Lung (tissue), 12 donors: ENCODE results near the gene ADORA2B. TPM values are rescaled to one million over a fixed set of nuclear protein-coding genes. Genes with fewer than 3 reads are reported as not detected.

ENCODE experiments used
- ATAC-seq: fragments of 200-7000 bp; cut with Tn5 transposase; one replicate; pipeline ENCODE4 v1.9.1; 2020; ENCODE audit warnings: moderate number of reproducible peaks; ENCODE audit not compliant: insufficient read depth, low FRiP score
- DNase-seq, 3 donors: peaks; one replicate each; pipeline ENCODE4 v3.0.0-alpha.2; 2013 to 2017
- H3K27ac ChIP-seq, 2 donors: one replicate each; pipeline ENCODE4 v1.5.1; 2013; ENCODE audit warnings: mild to moderate bottlenecking in 2 of 2, moderate library complexity in 2 of 2, control low read depth in 1 of 2, inconsistent platforms in 1 of 2, low read depth in 1 of 2, low read length in 1 of 2
- H3K27me3 ChIP-seq, 3 donors: one replicate each; pipeline ENCODE4 v1.5.1; 2013; ENCODE audit warnings: low read length in 2 of 3; ENCODE audit not compliant: control insufficient read depth in 3 of 3, insufficient read depth in 3 of 3
- H3K36me3 ChIP-seq, 4 donors: one replicate each; pipeline ENCODE4 v1.5.1; 2013; ENCODE audit warnings: low read length in 4 of 4, mild to moderate bottlenecking in 1 of 4, moderate library complexity in 1 of 4; ENCODE audit not compliant: control insufficient read depth in 4 of 4, insufficient read depth in 4 of 4
- H3K4me1 ChIP-seq, 5 donors: one replicate each; pipeline ENCODE4 v1.5.1; 2013; ENCODE audit warnings: low read length in 5 of 5, mild to moderate bottlenecking in 2 of 5, moderate library complexity in 1 of 5; ENCODE audit not compliant: control insufficient read depth in 5 of 5, insufficient read depth in 5 of 5
- H3K4me3 ChIP-seq: one replicate; pipeline ENCODE4 v1.5.1; 2013; ENCODE audit warnings: mild to moderate bottlenecking, control low read depth, moderate library complexity
- H3K9ac ChIP-seq, 2 donors: one replicate each; pipeline ENCODE4 v1.5.1; 2013; ENCODE audit warnings: low read length in 2 of 2, control low read depth in 1 of 2; ENCODE audit not compliant: insufficient read depth in 1 of 2
- H3K9me3 ChIP-seq, 4 donors: one replicate each; pipeline ENCODE4 v1.5.1; 2013; ENCODE audit warnings: low read length in 3 of 4, mild to moderate bottlenecking in 1 of 4, moderate library complexity in 1 of 4; ENCODE audit not compliant: control insufficient read depth in 4 of 4, insufficient read depth in 3 of 4
- WGBS, 2 donors: extraction: QIAGEN DNeasy Blood & Tissue Kit; methylation state at CpG; one replicate each; pipeline ENCODE4 v1.1.7; 2013; 5-methylcytosine and 5-hydroxymethylcytosine counted together
- polyA plus RNA-seq, 2 donors: library from polyadenylated mRNA; stranded (reverse); fragments of 200-250 nt; gene quantifications; one replicate each; pipeline ENCODE4 v1.2.1, GENCODE V29; 2013
- total RNA-seq, 2 donors: library from RNA; depleted of rRNA in 1 of 2; stranded (reverse); fragments of >200 nt in 1 of 2; gene quantifications; one replicate each; pipeline ENCODE4 v1.2.1, GENCODE V29; 2014 to 2021
- TF ChIP-seq, protein P1 (sequence below): IDR thresholded peaks from 2 replicates; pipeline ENCODE4 v1.5.1; 2012; ENCODE audit warnings: mild to moderate bottlenecking; ENCODE audit errors: control extremely low read depth, extremely low read depth
- donor health status: control.
- donor health status: control.
- donor health status: Bipolar disorder and iron deficiency.
- donor health status: healthy.
- donor health status: DM: yes; HTN: yes; CAD: no.

Gene ADORA2B
- total and polyA plus RNA-seq, 4 donors, result 4.2 to 9.3 (median 5.3) TPM

GRCh38 chr17:15955793-15956541 is 11.0 kb downstream of the ADORA2B start:
- ATAC-seq, result no peak
- peaks cover 0 to 2% (median 0%) of the 10 kb centered on the region in 5 donors for H3K4me1 ChIP-seq
- H3K36me3 ChIP-seq, result no peaks in the 10 kb centered on the region
- H3K27me3 ChIP-seq, result no peaks in the 10 kb centered on the region
- no peaks in the 10 kb centered on the region for H3K9me3 ChIP-seq
- H3K27ac ChIP-seq, result no peak overlapping the region
- no peak overlapping the region for H3K4me3 ChIP-seq
- TF ChIP-seq, protein P1, sequence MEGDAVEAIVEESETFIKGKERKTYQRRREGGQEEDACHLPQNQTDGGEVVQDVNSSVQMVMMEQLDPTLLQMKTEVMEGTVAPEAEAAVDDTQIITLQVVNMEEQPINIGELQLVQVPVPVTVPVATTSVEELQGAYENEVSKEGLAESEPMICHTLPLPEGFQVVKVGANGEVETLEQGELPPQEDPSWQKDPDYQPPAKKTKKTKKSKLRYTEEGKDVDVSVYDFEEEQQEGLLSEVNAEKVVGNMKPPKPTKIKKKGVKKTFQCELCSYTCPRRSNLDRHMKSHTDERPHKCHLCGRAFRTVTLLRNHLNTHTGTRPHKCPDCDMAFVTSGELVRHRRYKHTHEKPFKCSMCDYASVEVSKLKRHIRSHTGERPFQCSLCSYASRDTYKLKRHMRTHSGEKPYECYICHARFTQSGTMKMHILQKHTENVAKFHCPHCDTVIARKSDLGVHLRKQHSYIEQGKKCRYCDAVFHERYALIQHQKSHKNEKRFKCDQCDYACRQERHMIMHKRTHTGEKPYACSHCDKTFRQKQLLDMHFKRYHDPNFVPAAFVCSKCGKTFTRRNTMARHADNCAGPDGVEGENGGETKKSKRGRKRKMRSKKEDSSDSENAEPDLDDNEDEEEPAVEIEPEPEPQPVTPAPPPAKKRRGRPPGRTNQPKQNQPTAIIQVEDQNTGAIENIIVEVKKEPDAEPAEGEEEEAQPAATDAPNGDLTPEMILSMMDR, result no peak
- no peak overlapping the region for H3K9ac ChIP-seq
- WGBS, 2 donors, result 84 to 85% methylated on average over 14 of the region's 14 CpGs
- no peak for DNase-seq

DNA sequence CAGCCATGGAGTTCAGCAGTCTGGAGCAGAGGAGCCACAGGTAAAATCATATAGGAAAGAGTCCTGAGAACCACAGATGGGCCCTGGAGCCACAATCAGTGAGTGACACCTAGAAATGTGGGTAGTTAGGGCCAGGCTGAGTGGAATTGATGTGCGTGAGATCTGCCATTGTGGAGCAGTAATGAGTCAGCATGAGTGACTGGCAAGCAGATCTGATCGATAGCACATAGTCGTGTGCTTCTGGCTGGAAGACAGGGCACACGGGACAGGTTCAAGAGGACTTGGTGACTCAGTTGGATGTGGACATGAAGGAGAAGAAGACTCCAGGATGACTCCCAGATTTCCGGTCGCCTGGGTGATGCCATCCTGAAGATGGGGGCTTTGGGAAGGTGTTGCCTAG is 12.3 kb downstream of the ADORA2B start:
- peaks cover 0 to 2% (median 0%) of the 10 kb centered on the region in 5 donors for H3K4me1 ChIP-seq
- H3K4me3 ChIP-seq, result no peak overlapping the region
- H3K36me3 ChIP-seq, result no peaks in the 10 kb centered on the region
- H3K9ac ChIP-seq, result no peak overlapping the region
- H3K27me3 ChIP-seq, result no peaks in the 10 kb centered on the region
- DNase-seq, result no peak
- no peak overlapping the region for H3K27ac ChIP-seq
- no peak for ATAC-seq
- TF ChIP-seq, protein P1, result no peak
- no peaks in the 10 kb centered on the region for H3K9me3 ChIP-seq
- WGBS, 2 donors, result 91 to 92% methylated on average over 6 of the region's 6 CpGs

DNA sequence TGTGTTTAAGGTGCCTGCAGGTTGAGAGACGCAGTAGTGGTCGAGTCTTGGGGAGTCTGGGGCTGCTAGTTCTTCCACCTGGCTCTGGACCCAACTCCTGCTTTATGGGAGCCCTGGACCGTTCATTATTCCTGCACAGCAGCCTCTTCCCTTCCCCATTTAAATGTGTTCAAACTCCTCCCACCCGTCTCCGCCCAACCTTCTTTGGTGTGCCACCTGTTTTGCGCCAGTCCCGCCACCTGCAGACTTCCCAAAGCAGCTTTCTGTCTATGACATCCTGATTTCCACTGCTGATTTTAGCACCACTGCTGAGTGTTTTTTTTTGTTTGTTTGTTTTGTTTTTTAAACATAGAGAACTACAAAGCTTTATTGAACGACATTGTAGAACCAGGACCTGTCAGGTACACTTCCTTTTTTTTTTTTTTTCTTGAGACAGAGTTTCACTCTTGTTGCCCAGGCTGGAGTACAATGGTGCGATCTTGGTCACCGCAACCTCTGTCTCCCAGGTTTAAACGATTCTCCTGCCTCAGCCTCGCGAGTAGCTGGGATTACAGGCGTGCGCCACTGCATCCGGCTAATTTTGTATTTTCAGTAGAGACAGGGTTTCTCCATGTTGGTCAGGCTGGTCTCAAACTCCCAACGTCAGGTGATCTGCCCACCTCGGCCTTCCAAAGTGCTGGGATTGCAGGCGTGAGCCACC is 12.8 kb downstream of the ADORA2B start:
- Histone ChIP-seq H3K9me3 (no peaks in the 10 kb centered on the region), H3K27ac (no peak overlapping the region), H3K9ac (no peak overlapping the region), H3K27me3 (no peaks in the 10 kb centered on the region), H3K4me3 (no peak overlapping the region), H3K36me3 (no peaks in the 10 kb centered on the region), H3K4me1 (peaks cover 0 to 2% (median 0%) of the 10 kb centered on the region in 5 donors)
- TF ChIP-seq, protein P1, result no peak
- no peak for ATAC-seq
- DNase-seq, result no peak
- WGBS, 2 donors, result 93 to 97% methylated on average over 17 to 18 of the region's 19 CpGs
